ENCODE data around the gene GPI. TPM values are rescaled to one million over a fixed set of nuclear protein-coding genes. Genes with fewer than 3 reads are reported as not detected.

Gene GPI
- total RNA-seq, 4 donors from 2014 or later = 191 to 292 (median 234) TPM

DNA sequence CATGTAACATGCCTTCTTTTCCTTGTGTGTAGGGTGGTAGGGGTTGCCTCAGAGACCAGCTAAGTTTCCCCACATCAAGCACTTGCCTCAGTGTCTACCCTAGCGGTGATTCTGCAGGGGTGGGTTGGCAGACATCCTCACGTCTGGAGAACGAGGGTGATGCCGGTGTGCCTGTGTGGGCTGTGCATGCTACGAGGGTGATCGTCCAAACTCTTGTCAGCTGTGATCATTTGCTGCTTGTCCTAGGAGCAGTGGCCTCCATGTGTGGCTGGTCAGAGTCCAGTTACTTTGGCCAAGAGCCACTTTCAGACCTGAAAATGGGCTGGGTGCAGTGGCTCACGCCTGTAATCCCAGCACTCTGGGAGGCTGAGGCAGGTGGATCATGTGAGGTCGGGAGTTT lies 5.1 kb downstream of the GPI start:
- H3K4me3 ChIP-seq = no peak overlapping the region
- no peak overlapping the region for H3K27ac ChIP-seq
- peaks cover 0 to 27% (median 7%) of the 10 kb centered on the region in 4 donors for H3K4me1 ChIP-seq
- peak in 1 of 3 donors; percentile 53 for DNase-seq
- no peak for TF ChIP-seq POLR2A (IDR thresholded peaks at IDR 0.05)
- TF ChIP-seq, protein P1, sequence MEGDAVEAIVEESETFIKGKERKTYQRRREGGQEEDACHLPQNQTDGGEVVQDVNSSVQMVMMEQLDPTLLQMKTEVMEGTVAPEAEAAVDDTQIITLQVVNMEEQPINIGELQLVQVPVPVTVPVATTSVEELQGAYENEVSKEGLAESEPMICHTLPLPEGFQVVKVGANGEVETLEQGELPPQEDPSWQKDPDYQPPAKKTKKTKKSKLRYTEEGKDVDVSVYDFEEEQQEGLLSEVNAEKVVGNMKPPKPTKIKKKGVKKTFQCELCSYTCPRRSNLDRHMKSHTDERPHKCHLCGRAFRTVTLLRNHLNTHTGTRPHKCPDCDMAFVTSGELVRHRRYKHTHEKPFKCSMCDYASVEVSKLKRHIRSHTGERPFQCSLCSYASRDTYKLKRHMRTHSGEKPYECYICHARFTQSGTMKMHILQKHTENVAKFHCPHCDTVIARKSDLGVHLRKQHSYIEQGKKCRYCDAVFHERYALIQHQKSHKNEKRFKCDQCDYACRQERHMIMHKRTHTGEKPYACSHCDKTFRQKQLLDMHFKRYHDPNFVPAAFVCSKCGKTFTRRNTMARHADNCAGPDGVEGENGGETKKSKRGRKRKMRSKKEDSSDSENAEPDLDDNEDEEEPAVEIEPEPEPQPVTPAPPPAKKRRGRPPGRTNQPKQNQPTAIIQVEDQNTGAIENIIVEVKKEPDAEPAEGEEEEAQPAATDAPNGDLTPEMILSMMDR (IDR thresholded peaks at IDR 0.05) = no peak
- no peaks in the 10 kb centered on the region for H3K27me3 ChIP-seq
- no peaks in the 10 kb centered on the region for H3K9me3 ChIP-seq
- H3K36me3 ChIP-seq = peaks cover 0 to 78% (median 0%) of the 10 kb centered on the region in 3 donors

DNA sequence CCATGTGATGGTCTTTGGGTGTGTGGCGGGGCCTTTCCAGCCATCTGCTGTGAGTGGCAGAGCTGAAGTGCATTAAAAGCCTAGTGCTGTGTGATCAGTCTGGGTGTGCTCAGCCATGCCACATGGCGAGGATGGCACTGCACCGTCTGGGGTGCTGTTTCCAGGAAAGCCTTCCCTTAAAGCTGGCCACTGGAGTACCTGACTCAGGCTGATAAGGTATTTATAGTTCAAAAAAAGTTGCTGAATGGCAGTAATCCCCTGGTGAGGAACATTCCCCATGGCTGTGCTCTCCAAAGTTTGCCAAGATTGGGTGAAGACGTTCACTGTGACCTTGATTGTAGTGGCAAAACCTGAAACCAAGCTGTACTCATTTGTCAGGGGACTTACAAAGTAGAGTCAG lies 6.0 kb downstream of the GPI start:
- H3K36me3 ChIP-seq = peaks cover 0 to 86% (median 0%) of the 10 kb centered on the region in 3 donors
- H3K27me3 ChIP-seq = no peaks in the 10 kb centered on the region
- H3K27ac ChIP-seq = no peak overlapping the region
- H3K4me1 ChIP-seq = peaks cover 0 to 24% (median 5%) of the 10 kb centered on the region in 4 donors
- H3K9me3 ChIP-seq = no peaks in the 10 kb centered on the region
- TF ChIP-seq POLR2A (IDR thresholded peaks at IDR 0.05) = no peak
- TF ChIP-seq, protein P1 (IDR thresholded peaks at IDR 0.05) = no peak
- no peak overlapping the region for H3K4me3 ChIP-seq
- DNase-seq = no peak

DNA sequence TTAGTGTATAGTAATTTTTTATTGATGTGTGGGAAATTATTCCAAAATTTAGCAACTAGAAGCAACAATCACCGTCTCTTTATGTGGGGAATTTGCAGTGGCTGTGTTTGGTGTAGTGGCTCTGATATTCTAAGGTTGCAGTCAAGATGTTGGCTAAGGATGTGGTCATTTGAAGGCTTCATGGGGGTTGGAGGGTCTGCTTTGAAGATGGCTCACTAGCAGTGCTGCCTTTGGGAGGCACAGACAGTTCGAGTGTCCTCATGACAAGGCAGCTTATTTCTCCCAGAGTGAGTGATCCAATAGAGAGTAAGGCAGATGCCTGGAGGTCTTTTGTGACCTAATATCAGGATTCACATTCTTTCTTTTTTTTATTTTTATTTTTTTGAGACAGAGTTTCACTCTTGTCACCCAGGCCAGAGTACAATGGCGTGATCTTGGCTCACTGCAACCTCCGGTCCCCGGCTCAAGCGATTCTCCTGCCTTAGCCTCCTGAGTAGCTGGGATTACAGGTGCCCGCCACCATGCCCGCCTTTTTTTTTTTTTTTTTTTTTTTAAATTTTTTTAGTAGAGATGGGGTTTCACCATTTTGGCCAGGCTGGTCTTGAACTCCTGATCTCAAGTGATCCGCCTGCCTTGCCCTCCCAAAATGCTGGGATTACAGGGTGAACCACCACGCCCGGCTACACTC lies 8.7 kb downstream of the GPI start:
- no peak overlapping the region for H3K27ac ChIP-seq
- DNase-seq = no peak
- H3K36me3 ChIP-seq = peaks cover 0 to 90% (median 0%) of the 10 kb centered on the region in 3 donors
- no peaks in the 10 kb centered on the region for H3K4me1 ChIP-seq
- no peaks in the 10 kb centered on the region for H3K27me3 ChIP-seq
- H3K9me3 ChIP-seq = no peaks in the 10 kb centered on the region
- TF ChIP-seq, protein P1 (IDR thresholded peaks at IDR 0.05) = no peak
- TF ChIP-seq POLR2A (IDR thresholded peaks at IDR 0.05) = no peak
- no peak overlapping the region for H3K4me3 ChIP-seq

DNA sequence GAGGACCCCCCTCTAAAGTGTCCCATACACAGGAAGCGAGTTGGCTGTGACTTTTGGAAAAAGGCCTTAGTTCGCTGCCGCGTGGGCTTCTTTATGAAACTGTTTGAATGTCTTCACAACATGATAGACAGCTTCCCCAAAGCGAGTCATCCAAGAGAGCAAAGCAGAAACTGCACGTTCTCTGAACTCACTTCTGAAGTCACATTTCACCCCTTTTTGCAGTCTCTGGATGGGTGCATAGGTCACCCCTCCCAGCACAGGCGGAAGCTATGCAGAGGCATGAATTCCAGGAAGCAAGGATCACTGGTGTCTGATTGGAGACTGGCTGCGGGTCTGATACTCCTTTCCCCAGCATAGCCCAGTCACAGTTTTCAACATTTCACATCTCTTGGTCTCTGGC lies 10.6 kb downstream of the GPI start:
- no peaks in the 10 kb centered on the region for H3K27me3 ChIP-seq
- peaks cover 0 to 90% (median 0%) of the 10 kb centered on the region in 3 donors for H3K36me3 ChIP-seq
- no peak overlapping the region for H3K4me3 ChIP-seq
- no peak overlapping the region for H3K27ac ChIP-seq
- H3K4me1 ChIP-seq = no peaks in the 10 kb centered on the region
- no peak for DNase-seq
- no peaks in the 10 kb centered on the region for H3K9me3 ChIP-seq
- TF ChIP-seq, protein P1 (IDR thresholded peaks at IDR 0.05) = no peak
- no peak for TF ChIP-seq POLR2A (IDR thresholded peaks at IDR 0.05)

DNA sequence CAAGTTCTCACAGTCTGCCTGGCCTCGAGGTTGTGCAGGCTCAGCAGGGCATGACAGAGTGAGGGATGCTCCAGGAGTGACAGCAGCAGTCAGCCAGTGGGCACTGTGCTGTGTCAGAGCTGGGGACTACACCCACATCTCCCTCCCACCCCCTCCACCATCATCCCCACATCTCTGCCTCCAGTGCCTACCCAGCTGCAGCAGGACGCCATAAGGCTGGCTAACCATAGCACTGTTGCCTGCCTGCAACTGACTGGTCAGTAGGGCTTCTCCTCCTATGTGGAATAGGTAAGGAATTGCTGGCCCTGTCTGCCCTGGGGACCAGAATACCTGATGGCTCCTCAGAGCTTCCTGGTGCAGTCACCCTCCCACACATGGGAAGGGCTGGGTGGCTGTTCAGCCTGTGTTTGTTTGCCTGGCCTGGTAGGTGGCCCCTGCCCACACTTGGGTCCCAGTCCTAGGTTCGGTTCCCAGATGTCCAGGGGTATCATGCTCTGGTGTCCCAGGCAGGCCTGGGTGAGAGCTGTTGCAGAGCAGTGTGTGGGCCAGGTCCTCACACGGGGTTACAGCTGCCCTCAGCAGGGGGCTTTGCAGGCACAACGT lies 15.7 kb downstream of the GPI start:
- Histone ChIP-seq H3K4me1 (no peaks in the 10 kb centered on the region), H3K27me3 (no peaks in the 10 kb centered on the region), H3K36me3 (peaks cover 0 to 95% (median 5%) of the 10 kb centered on the region in 3 donors), H3K27ac (no peak overlapping the region), H3K9me3 (no peaks in the 10 kb centered on the region), H3K4me3 (no peak overlapping the region)
- DNase-seq = no peak
- TF ChIP-seq POLR2A (IDR thresholded peaks at IDR 0.05) = no peak
- TF ChIP-seq, protein P1 (IDR thresholded peaks at IDR 0.05) = no peak
